Ectodermal cell (in vitro differentiated cells): Measurements from ENCODE around the gene CCDC60.

Source experiments
- H3K27ac ChIP-seq: 2 replicates; pipeline ENCODE4 v1.7.0; 2013; ENCODE audit warnings: mild to moderate bottlenecking, low read depth, low read length; ENCODE audit not compliant: insufficient read depth, poor library complexity, severe bottlenecking
- H3K27me3 ChIP-seq: 2 replicates; pipeline ENCODE4 v1.7.0; 2013; ENCODE audit warnings: mild to moderate bottlenecking, low read length; ENCODE audit not compliant: insufficient read depth, control insufficient read depth, poor library complexity, severe bottlenecking
- H3K36me3 ChIP-seq: one replicate; pipeline ENCODE4 v1.7.0; 2013; ENCODE audit warnings: low read length; ENCODE audit not compliant: control insufficient read depth, insufficient read depth
- H3K4me1 ChIP-seq: one replicate; pipeline ENCODE4 v1.7.0; 2013; ENCODE audit warnings: low read length; ENCODE audit not compliant: control insufficient read depth, insufficient read depth
- H3K4me3 ChIP-seq: 2 replicates; pipeline ENCODE4 v1.7.0; 2013; ENCODE audit warnings: low read depth, low read length, control low read depth; ENCODE audit not compliant: insufficient read depth
- H3K9me3 ChIP-seq: 2 replicates; pipeline ENCODE4 v1.7.0; 2013; ENCODE audit warnings: mild to moderate bottlenecking, low read length, moderate library complexity; ENCODE audit not compliant: control insufficient read depth
- WGBS, 2 experiments: methylation state at CpG; one replicate each; pipeline ENCODE4 v1.1.7; 2013; ENCODE audit warnings: missing lambda C conversion rate in 2 of 2; 5-methylcytosine and 5-hydroxymethylcytosine counted together

CCDC60 gene

GRCh38 chr12:119363490-119363889 lies 29.0 kb downstream of the CCDC60 start:
- Histone ChIP-seq H3K4me3 (no peak overlapping the region), H3K9me3 (no peaks in the 10 kb centered on the region), H3K27ac (no peak overlapping the region), H3K36me3 (no peaks in the 10 kb centered on the region), H3K27me3 (no peaks in the 10 kb centered on the region), H3K4me1 (peaks cover 12% of the 10 kb centered on the region)
- WGBS, 2 experiments = 20 to 43% methylated on average over 1 of the region's 1 CpG

- 92 to 95% methylated on average over 3 of the region's 3 CpGs for WGBS, 2 experiments
- H3K27me3 ChIP-seq = no peaks in the 10 kb centered on the region
These were observed 30.9 kb downstream of the CCDC60 start for GRCh38 chr12:119365451-119365850.

GRCh38 chr12:119366007-119366406 lies 31.5 kb downstream of the CCDC60 start:
- Histone ChIP-seq H3K4me3 (no peak overlapping the region), H3K27me3 (no peaks in the 10 kb centered on the region), H3K36me3 (no peaks in the 10 kb centered on the region), H3K9me3 (no peaks in the 10 kb centered on the region), H3K27ac (no peak overlapping the region), H3K4me1 (peaks cover 20% of the 10 kb centered on the region)
- 97% methylated on average over 4 to 6 of the region's 6 CpGs for WGBS, 2 experiments

More at GRCh38 chr12:119365451-119365850, 30.9 kb downstream of the CCDC60 start:
- Histone ChIP-seq H3K4me3 (no peak overlapping the region), H3K36me3 (no peaks in the 10 kb centered on the region), H3K4me1 (peaks cover 20% of the 10 kb centered on the region), H3K9me3 (no peaks in the 10 kb centered on the region), H3K27ac (no peak overlapping the region)

GRCh38 chr12:119369161-119369560 lies 34.6 kb downstream of the CCDC60 start:
- no peak overlapping the region for H3K4me3 ChIP-seq
- no peaks in the 10 kb centered on the region for H3K36me3 ChIP-seq
- 83 to 92% methylated on average over 3 of the region's 3 CpGs for WGBS, 2 experiments
- H3K27ac ChIP-seq = no peak overlapping the region
- no peaks in the 10 kb centered on the region for H3K27me3 ChIP-seq
- H3K9me3 ChIP-seq = no peaks in the 10 kb centered on the region
- peaks cover 10% of the 10 kb centered on the region for H3K4me1 ChIP-seq

GRCh38 chr12:119369907-119370546 lies 35.5 kb downstream of the CCDC60 start:
- Histone ChIP-seq H3K27me3 (no peaks in the 10 kb centered on the region), H3K9me3 (no peaks in the 10 kb centered on the region), H3K27ac (no peak overlapping the region), H3K4me1 (peaks cover 7% of the 10 kb centered on the region), H3K4me3 (no peak overlapping the region), H3K36me3 (no peaks in the 10 kb centered on the region)
- 91 to 95% methylated on average over 10 of the region's 10 CpGs for WGBS, 2 experiments

GRCh38 chr12:119372540-119372939 lies 38.0 kb downstream of the CCDC60 start:
- H3K4me1 ChIP-seq = peaks cover 7% of the 10 kb centered on the region
- WGBS, 2 experiments = 90 to 91% methylated on average over 7 of the region's 7 CpGs
- H3K36me3 ChIP-seq = no peaks in the 10 kb centered on the region
- no peak overlapping the region for H3K27ac ChIP-seq
- H3K27me3 ChIP-seq = no peaks in the 10 kb centered on the region
- no peak overlapping the region for H3K4me3 ChIP-seq
- H3K9me3 ChIP-seq = no peaks in the 10 kb centered on the region

GRCh38 chr12:119373001-119373400 lies 38.5 kb downstream of the CCDC60 start:
- H3K27me3 ChIP-seq = no peaks in the 10 kb centered on the region
- no peak overlapping the region for H3K27ac ChIP-seq
- H3K4me1 ChIP-seq = peaks cover 7% of the 10 kb centered on the region
- no peaks in the 10 kb centered on the region for H3K36me3 ChIP-seq
- no peak overlapping the region for H3K4me3 ChIP-seq
- WGBS, 2 experiments = 92 to 94% methylated on average over 3 of the region's 3 CpGs
- H3K9me3 ChIP-seq = no peaks in the 10 kb centered on the region

GRCh38 chr12:119373666-119374065 lies 39.1 kb downstream of the CCDC60 start:
- Histone ChIP-seq H3K4me3 (no peak overlapping the region), H3K27me3 (no peaks in the 10 kb centered on the region), H3K9me3 (no peaks in the 10 kb centered on the region), H3K36me3 (no peaks in the 10 kb centered on the region), H3K4me1 (peaks cover 7% of the 10 kb centered on the region), H3K27ac (no peak overlapping the region)
- 92 to 96% methylated on average over 2 of the region's 2 CpGs for WGBS, 2 experiments

GRCh38 chr12:119374635-119375034 lies 40.1 kb downstream of the CCDC60 start:
- no peaks in the 10 kb centered on the region for H3K4me1 ChIP-seq
- H3K9me3 ChIP-seq = no peaks in the 10 kb centered on the region
- H3K27me3 ChIP-seq = no peaks in the 10 kb centered on the region
- H3K36me3 ChIP-seq = no peaks in the 10 kb centered on the region
- WGBS, 2 experiments = 90% methylated on average over 4 of the region's 4 CpGs
- no peak overlapping the region for H3K27ac ChIP-seq
- H3K4me3 ChIP-seq = no peak overlapping the region

- H3K27ac ChIP-seq = no peak overlapping the region
- H3K27me3 ChIP-seq = no peaks in the 10 kb centered on the region
- no peak overlapping the region for H3K4me3 ChIP-seq
- no peaks in the 10 kb centered on the region for H3K9me3 ChIP-seq
- 87 to 94% methylated on average over 7 of the region's 7 CpGs for WGBS, 2 experiments
- H3K36me3 ChIP-seq = no peaks in the 10 kb centered on the region
- no peaks in the 10 kb centered on the region for H3K4me1 ChIP-seq
These were observed 40.8 kb downstream of the CCDC60 start for GRCh38 chr12:119375075-119375882.
